DND-41 (cell line): Measurements from ENCODE around the gene FER1L5.
A peak's percentile ranks its signal among the peaks of the same experiment; 100 is the strongest.

Experiments used
- ATAC-seq: fragments of 200-7000 bp; cut with Tn5 transposase; 3 replicates; pipeline ENCODE4 v1.9.1; 2021; ENCODE audit warnings: low read depth; ENCODE audit not compliant: insufficient read depth
- DNase-seq: peaks from one replicate; pipeline ENCODE4 v3.0.0-alpha.2; 2020
- H2AFZ ChIP-seq: 2 replicates; pipeline ENCODE4 v1.6.0; 2012; ENCODE audit warnings: low read depth, low read length
- H3K27ac ChIP-seq: 2 replicates; pipeline ENCODE4 v1.5.1; 2012; ENCODE audit warnings: low read length, inconsistent platforms
- H3K27me3 ChIP-seq: fragments of 200-600 bp; sonication (generic); 2 replicates; pipeline ENCODE4 v1.6.0; 2012; ENCODE audit warnings: low read length, mild to moderate bottlenecking, inconsistent platforms; ENCODE audit not compliant: insufficient read depth, poor library complexity
- H3K36me3 ChIP-seq: 2 replicates; pipeline ENCODE4 v1.5.1; 2012; ENCODE audit warnings: low read length, inconsistent platforms; ENCODE audit not compliant: insufficient read depth
- H3K4me1 ChIP-seq: 2 replicates; pipeline ENCODE4 v1.5.1; 2012; ENCODE audit warnings: mild to moderate bottlenecking, low read length; ENCODE audit not compliant: insufficient read depth
- H3K4me2 ChIP-seq: 2 replicates; pipeline ENCODE4 v1.6.0; 2012; ENCODE audit warnings: mild to moderate bottlenecking, moderate library complexity, low read length, inconsistent platforms; ENCODE audit not compliant: insufficient read depth
- H3K4me3 ChIP-seq, 2 experiments: fragments of 200-600 bp in 1 of 2; shearing (Covaris generic) in 1 of 2; 2 replicates each; pipeline ENCODE4 v1.5.1; 2012 to 2016; ENCODE audit warnings: inconsistent platforms in 2 of 2, low read length in 2 of 2, mild to moderate bottlenecking in 2 of 2, low read depth in 1 of 2, moderate library complexity in 1 of 2
- H3K79me2 ChIP-seq: 2 replicates; pipeline ENCODE4 v1.6.0; 2012; ENCODE audit warnings: low read length, inconsistent platforms; ENCODE audit not compliant: insufficient read depth
- H3K9ac ChIP-seq: 2 replicates; pipeline ENCODE4 v1.6.0; 2012; ENCODE audit warnings: low read depth, mild to moderate bottlenecking, inconsistent platforms, low read length, moderate library complexity
- H3K9me3 ChIP-seq: 2 replicates; pipeline ENCODE4 v1.5.1; 2012; ENCODE audit warnings: low read length, moderate library complexity, mild to moderate bottlenecking, inconsistent platforms; ENCODE audit not compliant: insufficient read depth, severe bottlenecking
- H4K20me1 ChIP-seq: 2 replicates; pipeline ENCODE4 v1.6.0; 2012; ENCODE audit warnings: low read length; ENCODE audit not compliant: insufficient read depth
- CTCF ChIP-seq: IDR thresholded peaks from 2 replicates; pipeline ENCODE4 v1.5.1; 2012; ENCODE audit warnings: borderline replicate concordance, low read length, moderate library complexity, mild to moderate bottlenecking; ENCODE audit not compliant: poor library complexity, severe bottlenecking; ENCODE audit errors: extremely low read depth
- EZH2 ChIP-seq: IDR thresholded peaks from 3 replicates; pipeline ENCODE4 v1.6.1; 2012; ENCODE audit warnings: borderline replicate concordance, low read depth, mild to moderate bottlenecking, moderate library complexity, low read length, inconsistent platforms; ENCODE audit not compliant: severe bottlenecking

Gene FER1L5

GRCh38 chr2:96602330-96602823, 40.2 kb upstream of the FER1L5 start:
- Histone ChIP-seq H3K36me3 (peaks cover 94% of the 10 kb centered on the region), H3K4me1 (no peaks in the 10 kb centered on the region), H3K4me2 (no peak overlapping the region), H3K27ac (no peak overlapping the region), H3K79me2 (0 out of 2 replicates have a peak, but pooled peaks cover 2% of the 10 kb centered on the region), H3K9me3 (no peaks in the 10 kb centered on the region), H4K20me1 (no peaks in the 10 kb centered on the region; the same call in 1 of the 2 replicates), H3K4me3 (no peak overlapping the region), H3K27me3 (no peaks in the 10 kb centered on the region), H3K9ac (no peak overlapping the region), H2AFZ (no peak overlapping the region)
- DNase-seq (no peak), ATAC-seq (no peak)
- TF ChIP-seq EZH2 = no peak
- TF ChIP-seq CTCF = no peak

GRCh38 chr2:96604104-96604503, 38.5 kb upstream of the FER1L5 start:
- H3K4me3 ChIP-seq = no peak overlapping the region
- H3K9me3 ChIP-seq = no peaks in the 10 kb centered on the region
- peaks cover 97% of the 10 kb centered on the region for H3K36me3 ChIP-seq
- 0 out of 3 replicates have a peak, but pooled peaks have one; percentile 42 for ATAC-seq
- H3K27me3 ChIP-seq = no peaks in the 10 kb centered on the region
- DNase-seq = no peak
- TF ChIP-seq EZH2 = no peak
- peak; percentile 21 for TF ChIP-seq CTCF
- 0 out of 2 replicates have a peak, but pooled peaks cover 3% of the 10 kb centered on the region for H4K20me1 ChIP-seq
- H3K27ac ChIP-seq = no peak overlapping the region
- no peak overlapping the region for H3K9ac ChIP-seq
- no peak overlapping the region for H2AFZ ChIP-seq
- H3K4me2 ChIP-seq = no peak overlapping the region
- 0 out of 2 replicates have a peak, but pooled peaks cover 2% of the 10 kb centered on the region for H3K79me2 ChIP-seq
- no peaks in the 10 kb centered on the region for H3K4me1 ChIP-seq

- ATAC-seq (no peak), DNase-seq (no peak)
- no peaks in the 10 kb centered on the region for H3K4me1 ChIP-seq
- H4K20me1 ChIP-seq = 0 out of 2 replicates have a peak, but pooled peaks cover 3% of the 10 kb centered on the region
- H3K4me3 ChIP-seq = no peak overlapping the region
- H3K9me3 ChIP-seq = no peaks in the 10 kb centered on the region
- no peaks in the 10 kb centered on the region for H3K27me3 ChIP-seq
- peaks cover 97% of the 10 kb centered on the region for H3K36me3 ChIP-seq
- no peak overlapping the region for H2AFZ ChIP-seq
- no peak overlapping the region for H3K4me2 ChIP-seq
- TF ChIP-seq CTCF = no peak
- no peak for TF ChIP-seq EZH2
- no peaks in the 10 kb centered on the region for H3K79me2 ChIP-seq
- H3K27ac ChIP-seq = no peak overlapping the region
- H3K9ac ChIP-seq = no peak overlapping the region
Measured at GRCh38 chr2:96608469-96609455, 33.8 kb upstream of the FER1L5 start.
